Ishikawa (cell line): ENCODE results near the gene TNRC6C.

Experiments used
- CEBPB ChIP-seq: IDR thresholded peaks from 2 replicates; pipeline ENCODE4 v1.6.1; 2012
- CREB1 ChIP-seq: IDR thresholded peaks from 2 replicates; pipeline ENCODE4 v1.6.1; 2012; ENCODE audit warnings: low read depth
- EGR1 ChIP-seq: IDR thresholded peaks from 2 replicates; pipeline ENCODE4 v1.6.1; 2012
- EP300 ChIP-seq: IDR thresholded peaks from 2 replicates; pipeline ENCODE4 v1.6.1; 2012; ENCODE audit warnings: borderline replicate concordance
- FOXM1 ChIP-seq: IDR thresholded peaks from 2 replicates; pipeline ENCODE4 v1.6.1; 2012; ENCODE audit warnings: low read depth, borderline replicate concordance
- NFIC ChIP-seq: IDR thresholded peaks from 2 replicates; pipeline ENCODE4 v1.6.1; 2012
- RAD21 ChIP-seq: IDR thresholded peaks from 2 replicates; pipeline ENCODE4 v1.6.1; 2012; ENCODE audit warnings: low read depth
- TAF1 ChIP-seq: IDR thresholded peaks from 2 replicates; pipeline ENCODE4 v1.6.1; 2012; ENCODE audit warnings: low read depth, mild to moderate bottlenecking
- TCF12 ChIP-seq: IDR thresholded peaks from 2 replicates; pipeline ENCODE4 v1.6.1; 2012; ENCODE audit warnings: low read depth
- TEAD4 ChIP-seq: IDR thresholded peaks from 2 replicates; pipeline ENCODE4 v1.6.1; 2012
- YY1 ChIP-seq: IDR thresholded peaks from 2 replicates; pipeline ENCODE4 v1.6.1; 2012; ENCODE audit warnings: low read depth
- ZBTB7A ChIP-seq: IDR thresholded peaks from 2 replicates; pipeline ENCODE4 v1.6.1; 2012; ENCODE audit warnings: low read depth
- TF ChIP-seq, protein P1 (sequence below): IDR thresholded peaks from 2 replicates; pipeline ENCODE4 v1.6.1; 2012; ENCODE audit warnings: low read depth, mild to moderate bottlenecking
- TF ChIP-seq, protein P2 (sequence below): IDR thresholded peaks from 2 replicates; pipeline ENCODE4 v1.6.1; 2012
- TF ChIP-seq, protein P3 (sequence below): IDR thresholded peaks from 2 replicates; pipeline ENCODE4 v1.6.1; 2012

The TNRC6C gene

GRCh38 chr17:78046923-78047322 is 88.4 kb downstream of the TNRC6C start:
- TF ChIP-seq NFIC (0 out of 2 replicates have a peak, but pooled peaks have one; percentile 14), YY1 (no peak)

DNA sequence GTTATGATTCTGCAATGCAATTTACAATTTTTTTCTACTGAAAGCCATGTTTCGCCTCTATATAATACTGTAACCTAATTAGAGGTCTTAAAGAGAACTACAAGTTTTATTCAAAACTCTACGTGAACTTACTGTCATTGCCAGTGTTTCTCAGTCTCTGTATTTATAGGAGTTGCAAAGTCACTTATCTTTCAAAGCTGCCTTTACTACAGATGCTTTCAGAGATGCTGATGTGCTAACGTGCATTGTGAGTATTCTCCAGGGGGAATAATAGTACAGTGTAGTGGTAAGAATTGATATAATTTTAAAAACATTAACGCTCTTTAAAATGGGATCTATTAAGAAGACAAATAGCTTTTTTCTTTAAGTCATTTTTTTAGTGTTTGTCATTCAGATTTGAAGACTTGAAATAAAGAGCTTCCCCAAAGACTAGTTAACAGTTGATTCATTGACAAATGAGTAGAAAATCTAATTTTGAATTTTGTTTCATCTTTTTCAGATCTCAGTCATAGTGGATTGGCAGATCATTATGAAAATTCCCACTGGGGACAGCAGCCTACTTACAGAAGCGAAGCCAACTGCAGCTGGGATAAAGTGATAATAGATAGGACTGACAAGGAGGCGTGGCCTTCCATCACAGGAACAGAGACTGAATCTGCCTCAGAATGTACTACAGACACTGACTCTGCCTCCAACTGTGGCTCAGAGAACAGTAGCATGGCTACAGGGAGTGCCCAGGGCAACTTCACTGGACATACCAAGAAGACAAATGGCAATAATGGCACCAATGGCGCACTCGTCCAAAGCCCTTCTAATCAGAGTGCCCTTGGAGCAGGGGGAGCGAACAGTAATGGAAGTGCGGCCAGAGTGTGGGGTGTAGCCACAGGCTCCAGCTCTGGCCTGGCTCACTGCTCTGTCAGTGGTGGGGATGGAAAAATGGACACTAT is 90.1 kb downstream of the TNRC6C start:
- TF ChIP-seq EGR1 = no peak
- TF ChIP-seq NFIC = no peak
- no peak for TF ChIP-seq CREB1
- TF ChIP-seq TAF1 = no peak
- TF ChIP-seq, protein P1, sequence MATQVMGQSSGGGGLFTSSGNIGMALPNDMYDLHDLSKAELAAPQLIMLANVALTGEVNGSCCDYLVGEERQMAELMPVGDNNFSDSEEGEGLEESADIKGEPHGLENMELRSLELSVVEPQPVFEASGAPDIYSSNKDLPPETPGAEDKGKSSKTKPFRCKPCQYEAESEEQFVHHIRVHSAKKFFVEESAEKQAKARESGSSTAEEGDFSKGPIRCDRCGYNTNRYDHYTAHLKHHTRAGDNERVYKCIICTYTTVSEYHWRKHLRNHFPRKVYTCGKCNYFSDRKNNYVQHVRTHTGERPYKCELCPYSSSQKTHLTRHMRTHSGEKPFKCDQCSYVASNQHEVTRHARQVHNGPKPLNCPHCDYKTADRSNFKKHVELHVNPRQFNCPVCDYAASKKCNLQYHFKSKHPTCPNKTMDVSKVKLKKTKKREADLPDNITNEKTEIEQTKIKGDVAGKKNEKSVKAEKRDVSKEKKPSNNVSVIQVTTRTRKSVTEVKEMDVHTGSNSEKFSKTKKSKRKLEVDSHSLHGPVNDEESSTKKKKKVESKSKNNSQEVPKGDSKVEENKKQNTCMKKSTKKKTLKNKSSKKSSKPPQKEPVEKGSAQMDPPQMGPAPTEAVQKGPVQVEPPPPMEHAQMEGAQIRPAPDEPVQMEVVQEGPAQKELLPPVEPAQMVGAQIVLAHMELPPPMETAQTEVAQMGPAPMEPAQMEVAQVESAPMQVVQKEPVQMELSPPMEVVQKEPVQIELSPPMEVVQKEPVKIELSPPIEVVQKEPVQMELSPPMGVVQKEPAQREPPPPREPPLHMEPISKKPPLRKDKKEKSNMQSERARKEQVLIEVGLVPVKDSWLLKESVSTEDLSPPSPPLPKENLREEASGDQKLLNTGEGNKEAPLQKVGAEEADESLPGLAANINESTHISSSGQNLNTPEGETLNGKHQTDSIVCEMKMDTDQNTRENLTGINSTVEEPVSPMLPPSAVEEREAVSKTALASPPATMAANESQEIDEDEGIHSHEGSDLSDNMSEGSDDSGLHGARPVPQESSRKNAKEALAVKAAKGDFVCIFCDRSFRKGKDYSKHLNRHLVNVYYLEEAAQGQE = no peak
- no peak for TF ChIP-seq RAD21
- TF ChIP-seq EP300 = no peak
- TF ChIP-seq TCF12 = no peak
- no peak for TF ChIP-seq YY1
- TF ChIP-seq, protein P2, sequence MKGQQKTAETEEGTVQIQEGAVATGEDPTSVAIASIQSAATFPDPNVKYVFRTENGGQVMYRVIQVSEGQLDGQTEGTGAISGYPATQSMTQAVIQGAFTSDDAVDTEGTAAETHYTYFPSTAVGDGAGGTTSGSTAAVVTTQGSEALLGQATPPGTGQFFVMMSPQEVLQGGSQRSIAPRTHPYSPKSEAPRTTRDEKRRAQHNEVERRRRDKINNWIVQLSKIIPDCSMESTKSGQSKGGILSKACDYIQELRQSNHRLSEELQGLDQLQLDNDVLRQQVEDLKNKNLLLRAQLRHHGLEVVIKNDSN = no peak

- TF ChIP-seq ZBTB7A (no peak), NFIC (no peak), CREB1 (no peak)
Observed at GRCh38 chr17:78049609-78050008, 91.1 kb downstream of the TNRC6C start.

GRCh38 chr17:78051186-78051972 is 92.9 kb downstream of the TNRC6C start:
- TF ChIP-seq, protein P2 = no peak
- TF ChIP-seq RAD21 (no peak), ZBTB7A (no peak), TAF1 (no peak), TEAD4 (no peak), YY1 (no peak), FOXM1 (no peak), TCF12 (no peak), EP300 (no peak), CEBPB (no peak), EGR1 (no peak), CREB1 (no peak), NFIC (no peak)
- TF ChIP-seq, protein P1 = no peak
- TF ChIP-seq, protein P3, sequence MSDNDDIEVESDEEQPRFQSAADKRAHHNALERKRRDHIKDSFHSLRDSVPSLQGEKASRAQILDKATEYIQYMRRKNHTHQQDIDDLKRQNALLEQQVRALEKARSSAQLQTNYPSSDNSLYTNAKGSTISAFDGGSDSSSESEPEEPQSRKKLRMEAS = no peak

- no peak for TF ChIP-seq CREB1
Observed at GRCh38 chr17:78053777-78054468, 95.4 kb downstream of the TNRC6C start.

GRCh38 chr17:78057113-78057740 is 98.7 kb downstream of the TNRC6C start:
- TF ChIP-seq TAF1 (no peak), CEBPB (no peak), TEAD4 (no peak), EP300 (no peak), YY1 (no peak), ZBTB7A (no peak), NFIC (no peak), FOXM1 (no peak), TCF12 (no peak), EGR1 (no peak), RAD21 (no peak), CREB1 (no peak)
- TF ChIP-seq, protein P3 = no peak
- TF ChIP-seq, protein P1 = no peak
- TF ChIP-seq, protein P2 = no peak
